Prostate gland (tissue), 2 donors: ENCODE results near the gene CLBA1.

Experiments used
- POLR2A ChIP-seq: fragments of 450-650 bp; IDR thresholded peaks from one replicate; pipeline ENCODE4 v1.6.1; 2016; ENCODE audit warnings: antibody characterized with exemption, mild to moderate bottlenecking
- TF ChIP-seq, protein P1 (sequence below), 4 experiments: fragments of 200-600 bp in 2 of 4; fragments of 450-650 bp in 2 of 4; sonication (generic) in 2 of 4; IDR thresholded peaks; 1 replicate in 3 of 4; 2 replicates in 1 of 4; pipeline ENCODE4 v1.5.1; 2016 to 2019; ENCODE audit warnings: antibody characterized with exemption in 4 of 4, mild to moderate bottlenecking in 2 of 4, moderate library complexity in 2 of 4

DNA sequence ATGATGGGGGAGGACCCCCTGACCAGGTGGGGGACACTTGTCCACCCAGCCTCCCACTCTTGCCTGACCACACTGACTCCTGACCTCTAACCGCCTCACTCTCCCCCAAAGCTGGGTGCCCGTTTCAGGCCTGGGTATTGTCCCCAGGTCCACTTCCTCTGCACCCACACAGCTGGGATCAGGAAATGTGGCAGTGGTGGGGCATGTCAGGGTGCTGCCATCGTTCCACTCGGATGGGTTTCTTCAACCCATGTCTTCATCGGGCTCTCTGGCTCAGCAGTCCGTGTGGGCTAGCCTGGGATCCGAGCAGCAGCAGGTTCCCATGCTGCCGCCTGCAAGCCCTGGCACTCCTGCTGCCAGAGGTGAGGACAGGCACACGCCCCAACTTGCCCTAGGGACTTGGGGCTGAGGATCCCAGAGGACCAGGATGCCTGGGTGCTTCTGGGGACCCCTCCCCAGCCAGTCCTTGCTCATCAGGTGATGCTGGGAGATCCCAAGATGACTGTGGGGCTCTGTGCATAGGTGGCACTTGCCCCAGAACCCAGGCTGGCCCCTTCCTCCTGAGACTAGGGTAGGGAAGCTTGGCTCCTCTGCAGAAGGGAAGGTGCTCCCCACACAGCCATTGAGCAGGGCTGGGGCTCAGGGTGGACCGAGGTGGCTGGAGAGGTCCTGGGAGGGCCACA is 2.9 kb upstream of the CLBA1 start:
- TF ChIP-seq, protein P1, sequence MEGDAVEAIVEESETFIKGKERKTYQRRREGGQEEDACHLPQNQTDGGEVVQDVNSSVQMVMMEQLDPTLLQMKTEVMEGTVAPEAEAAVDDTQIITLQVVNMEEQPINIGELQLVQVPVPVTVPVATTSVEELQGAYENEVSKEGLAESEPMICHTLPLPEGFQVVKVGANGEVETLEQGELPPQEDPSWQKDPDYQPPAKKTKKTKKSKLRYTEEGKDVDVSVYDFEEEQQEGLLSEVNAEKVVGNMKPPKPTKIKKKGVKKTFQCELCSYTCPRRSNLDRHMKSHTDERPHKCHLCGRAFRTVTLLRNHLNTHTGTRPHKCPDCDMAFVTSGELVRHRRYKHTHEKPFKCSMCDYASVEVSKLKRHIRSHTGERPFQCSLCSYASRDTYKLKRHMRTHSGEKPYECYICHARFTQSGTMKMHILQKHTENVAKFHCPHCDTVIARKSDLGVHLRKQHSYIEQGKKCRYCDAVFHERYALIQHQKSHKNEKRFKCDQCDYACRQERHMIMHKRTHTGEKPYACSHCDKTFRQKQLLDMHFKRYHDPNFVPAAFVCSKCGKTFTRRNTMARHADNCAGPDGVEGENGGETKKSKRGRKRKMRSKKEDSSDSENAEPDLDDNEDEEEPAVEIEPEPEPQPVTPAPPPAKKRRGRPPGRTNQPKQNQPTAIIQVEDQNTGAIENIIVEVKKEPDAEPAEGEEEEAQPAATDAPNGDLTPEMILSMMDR (IDR thresholded peaks at IDR 0.05) = no peak
- TF ChIP-seq POLR2A = no peak
